HG02852 (cell line): ENCODE results near the gene DCLK2.

Experiments
- ATAC-seq: cut with Tn5 transposase; IDR thresholded peaks from one replicate; pipeline ENCODE4 v1.9.1; 2021; ENCODE audit warnings: mild to moderate bottlenecking, moderate library complexity; ENCODE audit not compliant: unreplicated experiment

Gene DCLK2

DNA sequence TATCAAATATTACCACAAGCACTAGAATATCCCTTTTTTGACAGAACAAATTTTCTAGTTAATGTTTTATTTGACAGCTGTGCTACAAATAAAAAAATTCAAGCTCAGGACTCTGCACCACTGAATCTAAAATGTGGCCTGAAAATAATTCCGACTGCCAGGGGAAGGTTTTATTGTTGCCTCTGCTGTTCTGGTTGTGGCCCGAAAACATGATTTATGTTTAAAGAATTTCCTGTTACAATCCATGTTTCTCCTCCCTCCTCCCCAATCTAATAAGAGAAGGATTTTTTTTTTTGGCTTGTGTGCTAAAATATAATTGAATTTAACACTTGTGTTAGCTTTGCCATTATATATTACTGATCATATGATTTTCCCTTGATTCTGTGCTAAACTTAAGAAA lies 227.8 kb downstream of the DCLK2 start:
- no peak for ATAC-seq

DNA sequence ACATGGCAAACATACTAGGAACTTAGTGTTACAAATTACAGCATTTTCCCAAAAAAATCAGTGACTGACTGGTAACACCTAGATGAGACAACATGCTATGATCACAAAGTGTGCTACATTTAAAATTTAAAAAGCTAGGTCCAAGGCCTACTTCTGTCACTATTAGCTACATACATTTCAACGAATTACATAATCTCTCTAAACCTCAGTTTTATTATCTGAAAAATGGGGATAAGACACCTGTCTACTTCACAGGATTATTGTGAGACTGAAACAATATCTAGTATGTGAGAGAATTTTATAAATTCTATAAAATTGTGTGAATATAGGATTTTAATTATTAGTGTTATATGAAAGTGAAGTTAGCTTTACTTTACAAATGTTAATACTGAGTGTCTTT lies 228.5 kb downstream of the DCLK2 start:
- ATAC-seq = no peak
